Ramos (cell line): ENCODE measurements around the gene ACVR1.
"Not testable (repeated sequence)": the region's sequence is repeated elsewhere in the genome, so short reads cannot be mapped to it uniquely, and the experiment has no call there.

ENCODE experiments used
- in situ Hi-C: fragments of 300-500 bp; cut with MboI; formaldehyde crosslinking; loops from one replicate; pipeline ENCODE4 v1.14.3; 2022; ENCODE audit warnings: low sequenced_read_pairs; ENCODE audit not compliant: unreplicated experiment

The ACVR1 gene

DNA sequence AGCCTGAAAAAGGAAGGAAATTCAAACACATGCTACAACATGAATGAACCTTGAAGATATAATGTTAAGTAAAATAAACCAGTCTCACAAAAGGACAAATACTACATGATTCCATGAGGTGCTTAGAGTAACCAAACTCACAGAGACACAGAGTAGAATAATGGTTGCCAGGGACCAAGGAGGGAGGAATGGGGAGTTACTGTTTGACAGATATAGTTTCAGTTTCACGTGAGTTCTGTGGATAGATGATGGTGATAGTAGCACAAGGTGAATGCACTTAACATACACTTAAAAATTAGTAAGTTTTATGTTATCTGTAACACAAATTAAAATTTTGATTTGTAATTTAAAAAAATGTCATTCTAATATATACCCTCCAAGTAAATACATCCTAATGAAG is 140.6 kb downstream of the ACVR1 start:
- in situ Hi-C loops = no loop called here

GRCh38 chr2:157733263-157733662 is 142.9 kb downstream of the ACVR1 start:
- in situ Hi-C loops = no loop called here

DNA sequence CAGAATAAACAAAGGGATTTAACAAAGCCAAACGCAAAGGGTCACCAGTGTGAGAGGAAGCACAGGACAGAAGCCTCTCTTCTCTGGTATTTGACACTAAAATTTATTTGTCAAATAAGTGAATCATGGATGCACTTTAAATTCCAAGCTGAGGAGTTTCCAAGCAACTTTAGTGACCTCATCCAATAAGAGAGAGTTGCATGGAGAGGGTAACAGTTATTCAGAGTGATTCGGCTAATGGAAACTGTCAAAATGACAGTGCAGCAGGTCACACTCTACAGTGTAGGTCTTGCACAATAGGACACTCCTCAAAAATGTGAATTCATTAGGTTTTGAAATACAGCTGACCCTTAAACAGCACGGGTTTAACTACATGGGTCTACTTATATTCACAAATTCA is 143.5 kb downstream of the ACVR1 start:
- in situ Hi-C loops = no loop called here

GRCh38 chr2:157727693-157728092 is 148.4 kb downstream of the ACVR1 start:
- in situ Hi-C loops = no loop called here

GRCh38 chr2:157726946-157727345 is 149.2 kb downstream of the ACVR1 start:
- in situ Hi-C loops = no loop called here

- in situ Hi-C loops = no loop called here
These were observed 150.3 kb downstream of the ACVR1 start for GRCh38 chr2:157725846-157726245.

GRCh38 chr2:157722580-157723234 is 153.4 kb downstream of the ACVR1 start:
- in situ Hi-C loops = no loop called here

- in situ Hi-C loops = no loop called here
These were observed 155.6 kb downstream of the ACVR1 start for GRCh38 chr2:157720504-157720903.

GRCh38 chr2:157704653-157705052 is 171.5 kb downstream of the ACVR1 start:
- in situ Hi-C loops = not testable (repeated sequence)

- in situ Hi-C loops = not testable (repeated sequence)
These were observed 172.0 kb downstream of the ACVR1 start for GRCh38 chr2:157704148-157704547.

DNA sequence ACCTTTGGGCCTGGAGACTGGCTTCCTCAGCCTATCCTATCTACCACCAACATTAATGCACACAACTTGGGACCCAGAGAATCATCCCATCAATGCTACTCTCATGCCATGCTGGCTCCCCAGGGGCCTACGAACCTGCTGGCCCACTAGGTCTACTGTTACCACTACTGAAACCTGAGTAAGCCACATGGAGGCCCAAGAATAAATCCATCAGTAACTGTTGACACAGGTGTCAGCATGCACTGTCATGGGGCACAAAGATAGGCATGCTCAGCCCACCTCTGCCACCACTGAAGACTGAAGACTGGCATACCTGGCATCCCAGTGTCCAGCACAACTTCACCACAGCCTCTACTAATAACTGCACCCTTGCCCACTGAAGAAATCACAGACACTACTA is 176.3 kb downstream of the ACVR1 start:
- in situ Hi-C loops = no loop called here

DNA sequence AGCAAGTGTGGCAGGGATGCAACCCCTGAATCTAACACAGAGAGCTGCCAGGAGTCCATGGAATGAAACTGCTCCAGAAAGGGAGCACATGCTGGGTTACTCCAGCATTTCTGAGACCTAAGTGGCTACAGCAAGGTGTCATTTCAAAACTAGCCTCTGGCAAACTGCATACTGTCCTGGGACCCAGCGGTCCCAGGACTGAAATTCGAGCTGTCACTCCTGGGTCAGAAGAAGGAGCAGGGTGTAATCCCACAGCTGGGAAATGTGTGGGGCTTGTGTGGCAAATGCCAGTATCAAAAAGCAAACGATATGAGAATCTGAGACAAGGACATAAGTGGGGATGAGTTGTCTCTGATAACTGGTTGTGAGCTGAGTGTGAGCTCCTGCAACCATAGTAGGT is 177.1 kb downstream of the ACVR1 start:
- in situ Hi-C loops = no loop called here

GRCh38 chr2:157698430-157698829 is 177.7 kb downstream of the ACVR1 start:
- in situ Hi-C loops = no loop called here

DNA sequence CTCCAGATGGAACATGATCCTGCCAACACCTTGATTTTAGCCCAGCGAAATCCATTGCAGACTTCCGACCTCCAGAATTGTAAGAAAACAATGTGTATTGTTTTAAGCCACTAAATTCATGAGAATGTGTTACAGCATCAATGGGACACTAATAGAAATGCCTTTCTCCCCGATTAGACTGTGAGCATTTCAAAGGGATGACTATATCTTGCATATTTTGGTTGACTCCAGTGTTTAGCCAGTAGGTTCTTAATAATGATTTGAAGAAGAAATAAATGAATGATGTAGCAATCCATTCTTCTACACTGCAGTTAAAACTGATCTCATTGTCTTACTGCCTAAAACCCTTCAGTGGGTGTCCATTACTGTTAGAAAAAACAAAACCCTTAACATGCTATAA is 180.1 kb downstream of the ACVR1 start:
- in situ Hi-C loops = no loop called here

DNA sequence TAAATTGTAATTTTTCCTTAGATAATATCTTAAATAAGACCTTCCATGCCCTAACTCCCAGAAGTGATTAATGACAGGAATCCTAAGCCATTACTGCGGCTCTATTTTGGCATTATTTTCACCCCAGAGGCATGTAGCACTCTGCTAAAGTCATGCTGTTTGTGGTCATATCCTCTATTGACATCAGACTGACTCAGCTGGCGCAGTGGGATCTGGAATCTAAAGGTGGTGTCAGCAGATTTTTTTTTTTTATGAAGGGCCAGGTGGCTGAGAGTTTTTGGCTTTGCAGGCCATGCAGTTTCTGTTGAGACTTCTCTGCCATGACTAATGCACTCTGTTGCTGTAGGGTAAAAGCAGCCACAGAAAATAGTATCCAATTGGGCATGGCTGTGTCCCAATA is 183.4 kb downstream of the ACVR1 start:
- in situ Hi-C loops = no loop called here

- in situ Hi-C loops = no loop called here
These were observed 184.4 kb downstream of the ACVR1 start for GRCh38 chr2:157691695-157692094.

DNA sequence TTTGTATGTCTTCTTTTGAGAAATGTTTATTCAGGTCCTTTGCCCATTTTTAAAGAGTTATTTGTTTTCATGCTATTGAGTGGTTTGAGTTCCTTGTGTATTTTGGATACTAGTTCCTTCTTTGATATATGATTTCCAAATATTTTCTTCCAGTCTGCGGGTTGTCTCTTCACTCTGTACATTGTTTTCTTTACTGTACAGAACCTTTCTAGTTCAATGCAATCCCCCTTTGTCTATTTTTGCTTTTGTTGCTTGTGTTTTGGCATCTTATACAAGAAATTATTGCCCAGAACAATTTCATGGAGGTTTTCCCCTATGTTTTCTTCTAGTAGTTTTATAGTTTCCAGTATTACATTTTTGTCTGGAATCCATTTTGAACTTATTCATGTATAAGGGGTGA is 185.0 kb downstream of the ACVR1 start:
- in situ Hi-C loops = no loop called here
